Fibroblast of mammary gland (primary cell): ENCODE measurements around the gene INSYN2B.

ENCODE experiments used
- DNase-seq: peaks from one replicate; pipeline ENCODE4 v3.0.0-alpha.2; 2010; ENCODE audit warnings: low read depth
- H3K4me3 ChIP-seq: 2 replicates; pipeline ENCODE4 v1.5.1; 2011; ENCODE audit warnings: low read depth, mild to moderate bottlenecking, low read length, moderate library complexity; ENCODE audit not compliant: control insufficient read depth
- TF ChIP-seq, protein P1 (sequence below): conservative IDR thresholded peaks from 2 replicates; pipeline ENCODE4 v1.5.1; 2011; ENCODE audit warnings: low read depth, low read length, inconsistent platforms; ENCODE audit not compliant: control insufficient read depth, insufficient read depth

INSYN2B gene

GRCh38 chr5:169906745-169907649, 73.3 kb downstream of the INSYN2B start:
- no peak overlapping the region for H3K4me3 ChIP-seq
- TF ChIP-seq, protein P1, sequence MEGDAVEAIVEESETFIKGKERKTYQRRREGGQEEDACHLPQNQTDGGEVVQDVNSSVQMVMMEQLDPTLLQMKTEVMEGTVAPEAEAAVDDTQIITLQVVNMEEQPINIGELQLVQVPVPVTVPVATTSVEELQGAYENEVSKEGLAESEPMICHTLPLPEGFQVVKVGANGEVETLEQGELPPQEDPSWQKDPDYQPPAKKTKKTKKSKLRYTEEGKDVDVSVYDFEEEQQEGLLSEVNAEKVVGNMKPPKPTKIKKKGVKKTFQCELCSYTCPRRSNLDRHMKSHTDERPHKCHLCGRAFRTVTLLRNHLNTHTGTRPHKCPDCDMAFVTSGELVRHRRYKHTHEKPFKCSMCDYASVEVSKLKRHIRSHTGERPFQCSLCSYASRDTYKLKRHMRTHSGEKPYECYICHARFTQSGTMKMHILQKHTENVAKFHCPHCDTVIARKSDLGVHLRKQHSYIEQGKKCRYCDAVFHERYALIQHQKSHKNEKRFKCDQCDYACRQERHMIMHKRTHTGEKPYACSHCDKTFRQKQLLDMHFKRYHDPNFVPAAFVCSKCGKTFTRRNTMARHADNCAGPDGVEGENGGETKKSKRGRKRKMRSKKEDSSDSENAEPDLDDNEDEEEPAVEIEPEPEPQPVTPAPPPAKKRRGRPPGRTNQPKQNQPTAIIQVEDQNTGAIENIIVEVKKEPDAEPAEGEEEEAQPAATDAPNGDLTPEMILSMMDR = no peak
- DNase-seq = no peak

GRCh38 chr5:169905017-169905416, 75.3 kb downstream of the INSYN2B start:
- TF ChIP-seq, protein P1 = no peak
- H3K4me3 ChIP-seq = no peak overlapping the region
- no peak for DNase-seq

DNA sequence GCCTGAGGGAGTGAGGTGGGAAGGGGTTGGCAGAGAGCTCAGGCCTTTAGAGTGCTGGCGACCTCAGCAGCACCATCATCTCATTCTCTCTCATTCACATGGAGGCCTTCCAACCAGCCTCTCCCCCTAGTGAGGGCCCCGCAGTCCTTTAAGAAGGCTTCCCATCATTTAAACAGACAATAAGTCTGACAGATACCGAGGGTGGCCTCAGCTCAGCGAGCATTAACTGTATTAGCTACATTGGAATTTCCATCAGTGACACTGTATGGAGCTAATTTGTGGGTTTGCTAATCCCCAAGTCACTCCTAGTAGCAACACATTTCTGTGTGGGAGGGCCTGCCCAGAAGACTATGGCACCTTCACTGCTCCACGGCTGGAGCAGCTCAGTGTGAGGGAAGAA, 75.8 kb downstream of the INSYN2B start:
- H3K4me3 ChIP-seq = no peak overlapping the region
- TF ChIP-seq, protein P1 = no peak
- DNase-seq = no peak

GRCh38 chr5:169904059-169904458, 76.2 kb downstream of the INSYN2B start:
- TF ChIP-seq, protein P1 = no peak
- no peak overlapping the region for H3K4me3 ChIP-seq
- DNase-seq = peak; percentile 80

DNA sequence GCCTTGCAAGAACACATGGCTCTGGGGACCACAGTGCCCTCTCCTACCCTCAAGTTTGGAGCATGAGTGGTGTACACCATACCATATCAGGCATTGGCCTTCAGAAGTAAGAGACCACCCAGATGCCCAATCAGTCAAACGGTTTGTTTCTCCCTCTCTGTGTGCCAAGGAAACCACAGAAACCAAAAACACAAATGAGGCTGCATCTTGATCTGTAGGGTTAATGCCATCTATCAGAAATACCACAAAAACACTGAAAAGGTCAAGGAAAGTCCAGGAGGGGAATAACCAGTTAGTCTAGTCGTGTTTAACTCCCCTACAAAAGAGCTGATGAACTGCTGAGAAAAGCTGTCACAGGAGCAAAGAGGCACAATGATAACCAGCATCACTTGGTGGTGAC, 78.4 kb downstream of the INSYN2B start:
- DNase-seq = no peak
- no peak overlapping the region for H3K4me3 ChIP-seq
- TF ChIP-seq, protein P1 = no peak

- TF ChIP-seq, protein P1 = no peak
- H3K4me3 ChIP-seq = no peak overlapping the region
- no peak for DNase-seq
Measured at GRCh38 chr5:169897481-169897880, 82.8 kb downstream of the INSYN2B start.
